Lower lobe of right lung (tissue), 2 donors: ENCODE measurements around the gene NCOA1. TPM values are rescaled to one million over a fixed set of nuclear protein-coding genes. Genes with fewer than 3 reads are reported as not detected.

ENCODE experiments used
- ATAC-seq, 2 donors: fragments of 200-7000 bp; cut with Tn5 transposase; one replicate each; pipeline ENCODE4 v1.9.1; 2020 to 2022; ENCODE audit warnings: mild to moderate bottlenecking in 2 of 2, moderate library complexity in 2 of 2
- DNase-seq: peaks from one replicate; pipeline ENCODE4 v3.0.0-alpha.2; 2020
- H3K27ac ChIP-seq: fragments of 200-600 bp; one replicate; pipeline ENCODE4 v1.8.0; 2022
- H3K27me3 ChIP-seq: fragments of 200-600 bp; one replicate; pipeline ENCODE4 v1.8.0; 2022; ENCODE audit warnings: low read depth
- H3K36me3 ChIP-seq: fragments of 200-600 bp; one replicate; pipeline ENCODE4 v1.8.0; 2022; ENCODE audit warnings: mild to moderate bottlenecking
- H3K4me1 ChIP-seq: fragments of 200-600 bp; one replicate; pipeline ENCODE4 v1.8.0; 2022
- H3K4me3 ChIP-seq: fragments of 200-600 bp; one replicate; pipeline ENCODE4 v1.8.0; 2022; ENCODE audit warnings: mild to moderate bottlenecking
- H3K9me3 ChIP-seq: fragments of 200-600 bp; one replicate; pipeline ENCODE4 v1.8.0; 2022
- CTCF ChIP-seq: fragments of 200-600 bp; IDR thresholded peaks from one replicate; pipeline ENCODE4 v1.8.0; 2022; ENCODE audit warnings: antibody characterized with exemption, mild to moderate bottlenecking
- intact Hi-C: fragments of 100-400 bp; cut with DNase I; formaldehyde crosslinking; loops from one replicate; pipeline ENCODE4 v1.11.0; 2022
- total RNA-seq: library from RNA; stranded (reverse); fragmentation: NEBNext Ultra II Directional; extraction: Animal tissue kit (Norgen Biotek cat#: 25700); gene quantifications from one replicate; pipeline ENCODE4 v1.2.1, GENCODE V29; 2021
- donor health status: DM: no; HTN: yes; CAD: no; lungs with severe emphysema.

The NCOA1 gene
- total RNA-seq, 1 donor from 2014 or later = 48.3 TPM

GRCh38 chr2:24638568-24638967 lies 147.5 kb downstream of the NCOA1 start:
- Histone ChIP-seq H3K9me3 (peaks cover 7% of the 10 kb centered on the region), H3K4me3 (no peak overlapping the region), H3K4me1 (peaks cover 9% of the 10 kb centered on the region), H3K36me3 (no peaks in the 10 kb centered on the region), H3K27ac (no peak overlapping the region), H3K27me3 (no peaks in the 10 kb centered on the region)
- no peak for TF ChIP-seq CTCF
- intact Hi-C loops = no loop called here
- ATAC-seq = no peak
- no peak for DNase-seq

DNA sequence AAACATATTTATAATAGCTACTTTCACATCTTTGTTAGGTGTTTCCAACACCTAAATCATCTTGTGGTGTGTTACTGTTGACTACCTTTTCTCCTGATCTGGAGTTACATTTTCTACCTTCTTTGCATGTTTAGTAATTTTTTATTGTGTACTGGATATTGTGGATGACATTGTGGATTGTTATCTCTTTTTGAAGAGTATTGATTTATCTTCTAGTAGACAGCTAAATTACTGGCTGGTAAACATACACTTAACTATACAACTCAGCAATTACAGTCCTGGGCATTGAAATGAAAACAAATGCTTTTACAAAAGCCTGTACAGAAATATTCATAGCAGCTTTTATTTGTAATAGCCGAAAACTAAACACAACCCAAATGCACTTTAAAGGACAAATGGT lies 151.3 kb downstream of the NCOA1 start:
- no peak for ATAC-seq
- H3K9me3 ChIP-seq = peaks cover 4% of the 10 kb centered on the region
- no peaks in the 10 kb centered on the region for H3K27me3 ChIP-seq
- intact Hi-C loops = no loop called here
- no peak for TF ChIP-seq CTCF
- no peak overlapping the region for H3K27ac ChIP-seq
- no peak overlapping the region for H3K4me3 ChIP-seq
- H3K4me1 ChIP-seq = peaks cover 9% of the 10 kb centered on the region
- H3K36me3 ChIP-seq = peaks cover 5% of the 10 kb centered on the region
- no peak for DNase-seq

- Histone ChIP-seq H3K27me3 (no peaks in the 10 kb centered on the region), H3K36me3 (peaks cover 5% of the 10 kb centered on the region), H3K4me3 (no peak overlapping the region), H3K4me1 (peaks cover 9% of the 10 kb centered on the region), H3K27ac (no peak overlapping the region), H3K9me3 (no peaks in the 10 kb centered on the region)
- TF ChIP-seq CTCF = no peak
- intact Hi-C loops = no loop called here
- DNase-seq (no peak), ATAC-seq (no peak)
Observed at GRCh38 chr2:24643051-24643450, 152.0 kb downstream of the NCOA1 start.

GRCh38 chr2:24644032-24644431 lies 153.0 kb downstream of the NCOA1 start:
- no peak overlapping the region for H3K27ac ChIP-seq
- H3K4me3 ChIP-seq = no peak overlapping the region
- no peak for ATAC-seq
- no peak for DNase-seq
- peaks cover 5% of the 10 kb centered on the region for H3K36me3 ChIP-seq
- peaks cover 9% of the 10 kb centered on the region for H3K4me1 ChIP-seq
- no peak for TF ChIP-seq CTCF
- intact Hi-C loops = no loop called here
- H3K27me3 ChIP-seq = no peaks in the 10 kb centered on the region
- no peaks in the 10 kb centered on the region for H3K9me3 ChIP-seq

GRCh38 chr2:24650997-24651642 lies 160.1 kb downstream of the NCOA1 start:
- TF ChIP-seq CTCF = no peak
- Histone ChIP-seq H3K36me3 (no peaks in the 10 kb centered on the region), H3K27me3 (no peaks in the 10 kb centered on the region), H3K27ac (no peak overlapping the region), H3K4me3 (no peak overlapping the region), H3K4me1 (peaks cover 8% of the 10 kb centered on the region), H3K9me3 (no peaks in the 10 kb centered on the region)
- DNase-seq (no peak), ATAC-seq (no peak)
- intact Hi-C loops = no loop called here
